Memory B cell (primary cell): ENCODE data around the gene EYA2.

Experiments used
- ATAC-seq: fragments of 150-1000 bp; cut with Tn5 transposase; 2 replicates; pipeline ENCODE4 v1.10.0; 2021; ENCODE audit warnings: low read depth, mild to moderate bottlenecking, moderate library complexity
- DNase-seq, 2 donors: peaks; one replicate each; pipeline ENCODE4 v3.0.0; 2022; ENCODE audit warnings: low spot score in 2 of 2
- H3K27ac Mint-ChIP-seq: one replicate; pipeline ENCODE4 v1.8.0; 2022; ENCODE audit warnings: mild to moderate bottlenecking, moderate library complexity, mixed read lengths
- H3K27me3 Mint-ChIP-seq: one replicate; pipeline ENCODE4 v1.8.0; 2022; ENCODE audit warnings: mixed read lengths
- H3K36me3 Mint-ChIP-seq: one replicate; pipeline ENCODE4 v1.8.0; 2022; ENCODE audit warnings: mild to moderate bottlenecking, mixed read lengths
- H3K4me1 Mint-ChIP-seq: one replicate; pipeline ENCODE4 v1.8.0; 2022; ENCODE audit warnings: mixed read lengths
- H3K4me3 Mint-ChIP-seq: one replicate; pipeline ENCODE4 v1.8.0; 2022; ENCODE audit warnings: mild to moderate bottlenecking, moderate library complexity, mixed read lengths
- H3K9me3 Mint-ChIP-seq: one replicate; pipeline ENCODE4 v1.8.0; 2022; ENCODE audit warnings: mixed read lengths

EYA2 gene

DNA sequence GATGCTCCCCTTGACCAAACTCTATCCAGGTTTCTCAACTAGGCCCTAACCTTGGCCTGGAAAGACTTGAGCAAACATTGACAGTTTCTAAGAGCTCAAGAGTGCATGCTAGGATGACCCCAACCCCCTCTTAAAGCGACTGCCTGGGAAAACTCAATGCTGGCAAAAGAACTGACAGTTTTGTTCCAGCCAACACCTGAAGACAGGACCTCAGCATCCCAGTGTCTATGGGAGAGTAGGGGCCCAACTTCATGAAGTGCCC is 341.9 kb downstream of the EYA2 start:
- H3K4me3 Mint-ChIP-seq, result no peak overlapping the region
- H3K27me3 Mint-ChIP-seq, result no peaks in the 10 kb centered on the region
- ATAC-seq (no peak), DNase-seq (no peak)
- H3K4me1 Mint-ChIP-seq, result peaks cover 3% of the 10 kb centered on the region
- no peaks in the 10 kb centered on the region for H3K9me3 Mint-ChIP-seq
- H3K36me3 Mint-ChIP-seq, result peaks cover 38% of the 10 kb centered on the region
- H3K27ac Mint-ChIP-seq, result no peak overlapping the region

DNA sequence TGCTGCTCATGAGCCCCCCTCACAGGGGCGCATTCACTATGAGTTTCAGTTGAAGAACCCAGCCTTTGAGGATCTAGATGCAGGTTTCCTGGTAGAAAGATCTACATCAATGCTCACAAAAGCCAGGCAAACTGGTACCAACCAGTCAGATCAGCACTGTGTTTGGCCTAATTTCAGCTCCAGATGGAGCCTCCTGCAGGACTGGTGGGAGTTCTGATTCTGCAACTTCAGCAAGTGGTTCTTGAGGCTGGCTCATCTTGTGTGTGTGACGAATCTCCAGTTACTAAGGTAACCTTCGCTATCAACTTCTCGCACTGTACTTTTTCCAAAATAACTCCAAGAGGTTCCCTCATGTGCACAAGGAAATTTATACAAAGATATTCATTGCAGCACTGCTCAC is 343.1 kb downstream of the EYA2 start:
- H3K9me3 Mint-ChIP-seq, result no peaks in the 10 kb centered on the region

More for the DNA sequence above, 343.1 kb downstream of the EYA2 start:
- no peak overlapping the region for H3K4me3 Mint-ChIP-seq
- no peak overlapping the region for H3K27ac Mint-ChIP-seq
- H3K36me3 Mint-ChIP-seq, result peaks cover 37% of the 10 kb centered on the region
- ATAC-seq (no peak), DNase-seq (no peak)
- H3K27me3 Mint-ChIP-seq, result no peaks in the 10 kb centered on the region
- peaks cover 3% of the 10 kb centered on the region for H3K4me1 Mint-ChIP-seq
